ENCODE measurements around the gene HPS3. TPM values are rescaled to one million over a fixed set of nuclear protein-coding genes. Genes with fewer than 3 reads are reported as not detected.
A peak's percentile ranks its signal among the peaks of the same experiment; 100 is the strongest.

The HPS3 gene
- total RNA-seq, 1 donor = 30.7 TPM

GRCh38 chr3:149086232-149086988 lies 43.0 kb upstream of the HPS3 start, which contains the start of gene HLTF:
HLTF (minus strand) TSS chr3:149086533; CDS start chr3:149086336, 197 bp downstream.
- no peak for TF ChIP-seq CTCF (IDR thresholded peaks at IDR 0.05; ENCODE audit: insufficient read depth, low read depth, low read length)
- H3K4me3 ChIP-seq (ENCODE audit: low read depth, low read length) = peak within 1 kb of the TSS; percentile 76
- peak; percentile 97 for DNase-seq (ENCODE audit: low read depth)

GRCh38 chr3:149087208-149087607 lies 42.2 kb upstream of the HPS3 start:
- TF ChIP-seq CTCF (IDR thresholded peaks at IDR 0.05; ENCODE audit: insufficient read depth, low read depth, low read length) = no peak
- DNase-seq (ENCODE audit: low read depth) = no peak
- no peak overlapping the region for H3K4me3 ChIP-seq (ENCODE audit: low read depth, low read length)

- H3K4me3 ChIP-seq (ENCODE audit: low read depth, low read length) = no peak overlapping the region
Observed at GRCh38 chr3:149089395-149089794, 40.0 kb upstream of the HPS3 start.

GRCh38 chr3:149090461-149090860 lies 39.0 kb upstream of the HPS3 start:
- DNase-seq (ENCODE audit: low read depth) = no peak
- no peak for TF ChIP-seq CTCF (IDR thresholded peaks at IDR 0.05; ENCODE audit: insufficient read depth, low read depth, low read length)
- no peak overlapping the region for H3K4me3 ChIP-seq (ENCODE audit: low read depth, low read length)

More at GRCh38 chr3:149089395-149089794, 40.0 kb upstream of the HPS3 start:
- TF ChIP-seq CTCF (IDR thresholded peaks at IDR 0.05; ENCODE audit: insufficient read depth, low read depth, low read length) = no peak
- no peak for DNase-seq (ENCODE audit: low read depth)

GRCh38 chr3:149090907-149091306 lies 38.5 kb upstream of the HPS3 start:
- H3K4me3 ChIP-seq (ENCODE audit: low read depth, low read length) = no peak overlapping the region
- no peak for DNase-seq (ENCODE audit: low read depth)
- TF ChIP-seq CTCF (IDR thresholded peaks at IDR 0.05; ENCODE audit: insufficient read depth, low read depth, low read length) = no peak

- H3K4me3 ChIP-seq (ENCODE audit: low read depth, low read length) = no peak overlapping the region
- DNase-seq (ENCODE audit: low read depth) = no peak
- TF ChIP-seq CTCF (IDR thresholded peaks at IDR 0.05; ENCODE audit: insufficient read depth, low read depth, low read length) = no peak
Observed at GRCh38 chr3:149091983-149092382, 37.5 kb upstream of the HPS3 start.

Data from fibroblast of villous mesenchyme (primary cell).